Measurements from ENCODE around the gene CMSS1. TPM values are rescaled to one million over a fixed set of nuclear protein-coding genes. Genes with fewer than 3 reads are reported as not detected.

CMSS1 gene
- total and polyA plus RNA-seq, 7 experiments from 2014 or later, result 14.9 to 47.7 (median 18.4) TPM

DNA sequence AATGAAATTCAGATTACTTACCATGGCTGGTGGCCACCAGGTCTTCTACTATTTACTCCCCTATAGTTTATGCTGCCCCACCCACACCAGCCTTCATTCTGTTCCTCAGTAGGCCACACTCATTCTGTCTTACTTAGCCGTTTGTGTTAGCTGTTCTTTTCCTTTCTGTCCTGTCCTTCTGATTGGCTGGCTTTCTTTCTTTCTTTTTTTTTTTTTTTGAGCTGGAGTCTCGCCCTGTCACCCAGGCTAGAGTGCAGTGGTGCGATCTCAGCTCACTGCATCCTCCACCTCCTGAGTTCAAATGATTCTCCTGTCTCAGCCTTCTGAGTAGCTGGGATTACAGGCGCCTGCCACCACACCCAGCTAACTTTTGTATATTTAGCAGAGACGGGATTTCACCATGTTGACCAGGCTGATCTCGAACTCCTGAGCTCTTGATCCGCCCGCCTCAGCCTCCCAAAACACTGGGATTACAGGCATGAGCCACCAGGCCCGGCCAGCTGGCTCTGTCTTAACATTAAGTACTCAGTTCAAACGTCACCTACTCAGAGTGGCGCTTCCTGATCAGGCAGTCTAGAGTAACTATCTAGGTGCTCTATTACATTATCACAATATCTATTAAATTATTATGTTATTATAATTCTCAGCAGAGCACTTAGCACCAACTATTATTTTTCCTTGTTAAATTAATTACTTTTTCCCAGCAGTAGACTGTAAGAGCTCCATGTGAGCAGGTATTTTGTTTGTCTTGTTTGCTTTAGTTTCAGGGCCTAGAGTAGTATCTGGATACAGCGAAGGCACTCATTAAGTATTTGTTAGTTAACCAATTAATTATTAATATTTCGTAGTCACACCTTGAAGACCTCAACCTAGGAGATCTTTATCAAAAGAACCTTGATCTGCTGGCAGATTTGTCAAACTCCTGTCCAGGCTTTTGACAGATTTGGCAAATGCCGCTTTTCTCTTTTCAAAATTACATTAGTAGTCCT, 6.4 kb downstream of the CMSS1 start:
- peaks cover 2 to 3% of the 10 kb centered on the region in 2 donors for H3K4me1 ChIP-seq (ENCODE audit: control insufficient read depth in 2 of 2, insufficient read depth in 2 of 2, low read length in 2 of 2)
- Mint-ChIP-seq H3K27ac (peak overlapping the region in 1 of 9 donors; percentile 33), H3K36me3 (peaks cover 0 to 14% (median 0%) of the 10 kb centered on the region in 5 donors), H3K9me3 (no peaks in the 10 kb centered on the region), H3K27me3 (no peaks in the 10 kb centered on the region), H3K4me1 (peaks cover 11 to 41% (median 23%) of the 10 kb centered on the region in 7 donors), H3K4me3 (no peak overlapping the region)
- no peak overlapping the region for H3K4me3 ChIP-seq (ENCODE audit: low read length)
- intact Hi-C loops (cut with micrococcal nuclease), result no loop called here
- ATAC-seq, result no peak
- no peaks in the 10 kb centered on the region for H3K9me3 ChIP-seq (ENCODE audit: control insufficient read depth in 2 of 3, low read length in 3 of 3)
- no peak overlapping the region for H3K27ac ChIP-seq (ENCODE audit: low read depth, low read length)
- no peaks in the 10 kb centered on the region for H3K36me3 ChIP-seq (ENCODE audit: control insufficient read depth in 2 of 3, insufficient read depth in 3 of 3, low read length in 3 of 3)
- H3K27me3 ChIP-seq (ENCODE audit: control insufficient read depth in 2 of 2, insufficient read depth in 2 of 2, low read length in 2 of 2), result no peaks in the 10 kb centered on the region
- POLR2A ChIA-PET, result no interaction called here
- no peak for DNase-seq
- CTCF ChIA-PET, result interaction anchor here (0.6 to 1.8 kb wide), 4 partner anchors 8 to 99 kb away, joined by 3 to 7 read pairs (median 4); no protein-coding TSS in a partner anchor

DNA sequence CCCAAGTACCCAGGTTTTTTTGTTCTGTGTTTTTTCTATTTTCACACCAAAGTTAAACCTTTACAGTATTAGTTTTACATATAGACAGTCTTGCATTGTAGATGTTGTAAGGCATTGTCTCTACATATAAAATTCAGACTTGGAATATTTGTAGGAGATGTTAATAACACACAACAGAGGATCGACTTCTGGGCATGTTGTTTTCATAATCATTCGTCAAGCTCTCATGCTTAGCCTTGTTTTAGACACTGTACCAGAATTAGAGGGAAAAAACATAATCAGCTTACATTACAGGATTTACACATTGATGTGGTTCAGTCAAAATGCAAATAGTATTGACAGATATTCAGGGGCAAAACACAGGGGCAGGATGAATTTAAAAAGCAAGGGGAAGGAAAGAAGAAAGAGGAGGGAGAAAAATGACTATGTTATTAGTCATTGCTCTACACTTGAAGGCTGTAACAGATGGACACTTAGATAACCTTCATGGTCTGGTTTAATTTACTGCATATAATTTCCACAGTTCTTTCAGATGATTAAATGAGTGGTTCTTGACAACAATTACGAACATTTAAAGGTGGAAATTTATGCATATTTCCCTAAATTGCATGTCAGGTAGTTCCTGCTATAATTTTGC, 7.5 kb downstream of the CMSS1 start:
- ATAC-seq (no peak), DNase-seq (no peak)
- Mint-ChIP-seq H3K27me3 (no peaks in the 10 kb centered on the region), H3K36me3 (peaks cover 0 to 10% (median 0%) of the 10 kb centered on the region in 5 donors), H3K4me1 (peaks cover 6 to 32% (median 19%) of the 10 kb centered on the region in 7 donors), H3K27ac (peak overlapping the region in 1 of 9 donors; percentile 41), H3K9me3 (no peaks in the 10 kb centered on the region), H3K4me3 (no peak overlapping the region)
- H3K36me3 ChIP-seq (ENCODE audit: control insufficient read depth in 2 of 3, insufficient read depth in 3 of 3, low read length in 3 of 3), result no peaks in the 10 kb centered on the region
- no peaks in the 10 kb centered on the region for H3K27me3 ChIP-seq (ENCODE audit: control insufficient read depth in 2 of 2, insufficient read depth in 2 of 2, low read length in 2 of 2)
- ChIA-PET CTCF (no interaction called here), POLR2A (no interaction called here)
- H3K4me1 ChIP-seq (ENCODE audit: control insufficient read depth in 2 of 2, insufficient read depth in 2 of 2, low read length in 2 of 2), result no peaks in the 10 kb centered on the region
- no peak overlapping the region for H3K4me3 ChIP-seq (ENCODE audit: low read length)
- H3K9me3 ChIP-seq (ENCODE audit: control insufficient read depth in 2 of 3, low read length in 3 of 3), result no peaks in the 10 kb centered on the region
- no peak overlapping the region for H3K27ac ChIP-seq (ENCODE audit: low read depth, low read length)
- intact Hi-C loops (cut with micrococcal nuclease), result no loop called here

DNA sequence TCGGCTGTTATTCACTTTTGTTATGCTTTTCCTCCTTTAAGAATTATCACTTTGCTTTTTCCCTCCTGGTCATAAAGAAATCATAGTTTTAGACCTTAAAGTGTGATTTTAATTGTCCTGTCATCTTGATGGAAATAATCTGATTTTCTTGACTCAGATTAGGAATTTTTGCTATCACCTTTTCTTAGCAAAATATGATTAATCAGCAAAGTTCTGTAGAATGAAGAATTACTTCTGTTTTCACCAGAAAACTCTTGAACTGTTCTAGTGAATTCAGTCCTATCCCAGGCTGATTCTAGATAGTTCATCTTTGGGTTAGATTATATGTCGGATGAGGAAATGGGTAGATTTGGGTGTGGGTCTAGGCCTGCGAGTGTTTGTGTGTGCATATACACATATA, 12.2 kb downstream of the CMSS1 start:
- DNase-seq, result no peak
- no peaks in the 10 kb centered on the region for H3K9me3 ChIP-seq (ENCODE audit: control insufficient read depth in 2 of 3, low read length in 3 of 3)
- no peak overlapping the region for H3K27ac ChIP-seq (ENCODE audit: low read depth, low read length)
- Mint-ChIP-seq H3K27ac (peak overlapping the region in 1 of 9 donors; percentile 3), H3K4me3 (no peak overlapping the region), H3K36me3 (peaks cover 0 to 10% (median 0%) of the 10 kb centered on the region in 5 donors), H3K9me3 (no peaks in the 10 kb centered on the region), H3K27me3 (no peaks in the 10 kb centered on the region), H3K4me1 (peaks cover 0 to 11% (median 5%) of the 10 kb centered on the region in 7 donors)
- intact Hi-C loops (cut with micrococcal nuclease), result loop anchor here (5.0 kb wide), 2 partner anchors 237 to 487 kb away; no protein-coding TSS in a partner anchor
- no peak for ATAC-seq
- no peaks in the 10 kb centered on the region for H3K36me3 ChIP-seq (ENCODE audit: control insufficient read depth in 2 of 3, insufficient read depth in 3 of 3, low read length in 3 of 3)
- CTCF ChIA-PET, result interaction anchor here (1.2 kb wide), 1 partner anchor 9 kb away, joined by 3 read pairs; no protein-coding TSS in a partner anchor
- no peaks in the 10 kb centered on the region for H3K27me3 ChIP-seq (ENCODE audit: control insufficient read depth in 2 of 2, insufficient read depth in 2 of 2, low read length in 2 of 2)
- H3K4me3 ChIP-seq (ENCODE audit: low read length), result no peak overlapping the region
- POLR2A ChIA-PET, result no interaction called here
- no peaks in the 10 kb centered on the region for H3K4me1 ChIP-seq (ENCODE audit: control insufficient read depth in 2 of 2, insufficient read depth in 2 of 2, low read length in 2 of 2)

DNA sequence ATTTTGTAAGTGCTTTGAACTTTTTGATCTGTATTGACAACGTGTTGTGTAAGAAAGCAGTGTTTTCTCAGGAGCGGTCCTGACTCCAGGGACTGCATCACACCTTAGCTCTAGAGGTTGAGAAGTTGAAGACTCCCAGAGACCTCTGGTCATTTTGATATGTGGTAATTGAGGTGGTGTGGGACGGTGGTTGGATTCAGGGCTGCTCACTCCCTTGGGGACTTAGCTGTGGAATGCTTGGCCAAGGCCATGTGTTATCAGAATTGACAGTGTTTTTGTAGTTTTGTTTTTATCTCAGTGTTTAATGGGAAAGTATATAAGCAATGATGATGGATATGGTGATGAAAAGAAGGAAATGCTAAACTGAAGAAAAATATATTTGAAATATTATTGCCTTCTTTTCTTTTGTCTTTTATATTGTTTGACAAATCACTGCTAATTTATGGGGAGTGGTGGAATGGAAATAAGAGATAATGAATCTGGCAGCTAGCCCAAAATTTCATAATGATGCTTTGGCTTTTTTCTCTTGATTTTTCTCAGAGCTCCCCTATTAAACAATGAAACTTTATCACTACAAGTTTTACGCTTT, 16.0 kb downstream of the CMSS1 start:
- no peaks in the 10 kb centered on the region for H3K27me3 Mint-ChIP-seq
- no peak for ATAC-seq
- ChIA-PET POLR2A (interaction anchor here (0.6 kb wide), 1 partner anchor 51 kb away, joined by 3 read pairs; no protein-coding TSS in a partner anchor), CTCF (interaction anchor here (0.6 to 1.5 kb wide), 7 partner anchors 7 to 1793 kb away, joined by 3 to 4 read pairs (median 3); no protein-coding TSS in a partner anchor)
- intact Hi-C loops (cut with micrococcal nuclease), result loop anchor here (2.0 to 5.0 kb wide), 3 partner anchors 234 to 757 kb away; no protein-coding TSS in a partner anchor
- peaks cover 0 to 11% (median 4%) of the 10 kb centered on the region in 7 donors for H3K4me1 Mint-ChIP-seq
- Histone ChIP-seq H3K9me3 (ENCODE audit: control insufficient read depth in 2 of 3, low read length in 3 of 3) (no peaks in the 10 kb centered on the region), H3K27me3 (ENCODE audit: control insufficient read depth in 2 of 2, insufficient read depth in 2 of 2, low read length in 2 of 2) (no peaks in the 10 kb centered on the region), H3K27ac (ENCODE audit: low read depth, low read length) (no peak overlapping the region), H3K4me3 (ENCODE audit: low read length) (no peak overlapping the region), H3K36me3 (ENCODE audit: control insufficient read depth in 2 of 3, insufficient read depth in 3 of 3, low read length in 3 of 3) (no peaks in the 10 kb centered on the region), H3K4me1 (ENCODE audit: control insufficient read depth in 2 of 2, insufficient read depth in 2 of 2, low read length in 2 of 2) (no peaks in the 10 kb centered on the region)
- DNase-seq, result no peak
- H3K27ac Mint-ChIP-seq, result no peak overlapping the region
- peaks cover 0 to 2% (median 0%) of the 10 kb centered on the region in 5 donors for H3K36me3 Mint-ChIP-seq
- H3K9me3 Mint-ChIP-seq, result no peaks in the 10 kb centered on the region
- H3K4me3 Mint-ChIP-seq, result no peak overlapping the region

DNA sequence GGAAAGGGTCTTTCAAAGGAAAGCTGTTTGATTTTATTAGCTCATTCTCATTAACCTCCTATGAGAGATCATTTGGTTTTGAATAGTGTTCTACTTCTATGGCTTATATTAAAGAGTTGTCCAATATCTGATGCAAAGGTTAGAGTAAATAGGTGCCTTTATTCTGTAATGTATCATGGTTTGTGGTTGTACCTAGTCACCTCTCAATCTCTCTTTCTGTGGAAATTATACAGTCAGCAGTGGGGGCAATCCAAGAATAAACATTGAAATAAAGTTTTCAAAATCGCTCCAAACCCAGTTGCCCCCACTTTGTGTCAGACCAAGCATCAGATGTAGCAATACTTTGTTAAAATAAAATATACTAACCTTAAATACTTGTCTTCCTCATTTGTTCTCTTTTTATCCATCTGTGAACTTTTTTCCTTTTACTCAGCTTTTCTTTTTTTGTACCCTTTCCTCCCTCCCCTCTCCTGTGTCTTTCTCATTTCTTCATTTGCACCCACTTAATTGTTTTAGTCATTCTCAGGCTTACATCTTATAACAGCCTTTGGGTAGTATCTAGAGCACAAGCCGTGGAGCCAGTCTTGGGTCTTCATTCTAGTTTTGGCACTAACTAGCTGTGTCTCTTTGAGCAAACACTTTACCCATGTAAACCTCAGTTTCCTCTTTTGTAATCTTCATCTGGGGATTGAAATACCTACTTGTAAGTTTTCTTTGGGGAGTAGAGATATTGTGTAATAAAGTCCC, 16.7 kb downstream of the CMSS1 start:
- no peaks in the 10 kb centered on the region for H3K36me3 ChIP-seq (ENCODE audit: control insufficient read depth in 2 of 3, insufficient read depth in 3 of 3, low read length in 3 of 3)
- Mint-ChIP-seq H3K4me1 (peaks cover 0 to 5% (median 4%) of the 10 kb centered on the region in 7 donors), H3K27me3 (no peaks in the 10 kb centered on the region), H3K4me3 (no peak overlapping the region), H3K36me3 (no peaks in the 10 kb centered on the region), H3K9me3 (no peaks in the 10 kb centered on the region), H3K27ac (no peak overlapping the region)
- H3K4me1 ChIP-seq (ENCODE audit: control insufficient read depth in 2 of 2, insufficient read depth in 2 of 2, low read length in 2 of 2), result no peaks in the 10 kb centered on the region
- no peaks in the 10 kb centered on the region for H3K27me3 ChIP-seq (ENCODE audit: control insufficient read depth in 2 of 2, insufficient read depth in 2 of 2, low read length in 2 of 2)
- ChIA-PET CTCF (interaction anchor here (0.6 to 1.5 kb wide), 5 partner anchors 25 to 1793 kb away, joined by 3 to 4 read pairs (median 3); no protein-coding TSS in a partner anchor), POLR2A (no interaction called here)
- H3K9me3 ChIP-seq (ENCODE audit: control insufficient read depth in 2 of 3, low read length in 3 of 3), result no peaks in the 10 kb centered on the region
- no peak overlapping the region for H3K27ac ChIP-seq (ENCODE audit: low read depth, low read length)
- ATAC-seq (no peak), DNase-seq (no peak)
- no peak overlapping the region for H3K4me3 ChIP-seq (ENCODE audit: low read length)
- intact Hi-C loops (cut with micrococcal nuclease), result loop anchor here (5.0 kb wide), 2 partner anchors 233 to 483 kb away; no protein-coding TSS in a partner anchor

DNA sequence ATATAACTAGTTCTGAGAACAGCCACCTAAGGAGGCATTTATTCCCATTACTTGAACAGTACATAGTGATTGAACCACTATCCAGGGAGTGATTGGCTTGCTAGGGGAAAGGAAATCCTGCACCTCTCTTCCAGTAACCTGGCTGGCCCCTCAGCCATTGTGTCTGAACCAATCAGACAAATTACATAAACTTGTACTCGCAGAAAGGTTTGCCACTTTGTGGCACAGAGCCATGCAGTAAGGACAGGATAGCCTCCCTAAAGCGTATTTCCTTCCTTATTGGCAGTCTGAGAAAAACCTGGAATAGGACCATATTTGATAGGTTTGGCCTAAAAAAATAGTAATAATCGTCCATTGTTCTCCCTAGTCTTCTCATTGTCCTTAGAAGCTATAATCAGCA, 19.0 kb downstream of the CMSS1 start:
- no peaks in the 10 kb centered on the region for H3K27me3 Mint-ChIP-seq
- no peak overlapping the region for H3K4me3 ChIP-seq (ENCODE audit: low read length)
- no peaks in the 10 kb centered on the region for H3K36me3 ChIP-seq (ENCODE audit: control insufficient read depth in 2 of 3, insufficient read depth in 3 of 3, low read length in 3 of 3)
- H3K4me3 Mint-ChIP-seq, result no peak overlapping the region
- H3K27ac ChIP-seq (ENCODE audit: low read depth, low read length), result no peak overlapping the region
- ChIA-PET CTCF (no interaction called here), POLR2A (no interaction called here)
- no peaks in the 10 kb centered on the region for H3K27me3 ChIP-seq (ENCODE audit: control insufficient read depth in 2 of 2, insufficient read depth in 2 of 2, low read length in 2 of 2)
- no peaks in the 10 kb centered on the region for H3K36me3 Mint-ChIP-seq
- ATAC-seq (no peak), DNase-seq (no peak)
- no peaks in the 10 kb centered on the region for H3K9me3 ChIP-seq (ENCODE audit: control insufficient read depth in 2 of 3, low read length in 3 of 3)
- no peaks in the 10 kb centered on the region for H3K9me3 Mint-ChIP-seq
- intact Hi-C loops (cut with micrococcal nuclease), result no loop called here
- H3K27ac Mint-ChIP-seq, result no peak overlapping the region
- peaks cover 0 to 5% (median 0%) of the 10 kb centered on the region in 7 donors for H3K4me1 Mint-ChIP-seq
- H3K4me1 ChIP-seq (ENCODE audit: control insufficient read depth in 2 of 2, insufficient read depth in 2 of 2, low read length in 2 of 2), result no peaks in the 10 kb centered on the region

Measured in naive thymus-derived CD4-positive, alpha-beta T cell (primary cell).